Measurements from ENCODE around the gene ANKRD40CL.

Gene ANKRD40CL

DNA sequence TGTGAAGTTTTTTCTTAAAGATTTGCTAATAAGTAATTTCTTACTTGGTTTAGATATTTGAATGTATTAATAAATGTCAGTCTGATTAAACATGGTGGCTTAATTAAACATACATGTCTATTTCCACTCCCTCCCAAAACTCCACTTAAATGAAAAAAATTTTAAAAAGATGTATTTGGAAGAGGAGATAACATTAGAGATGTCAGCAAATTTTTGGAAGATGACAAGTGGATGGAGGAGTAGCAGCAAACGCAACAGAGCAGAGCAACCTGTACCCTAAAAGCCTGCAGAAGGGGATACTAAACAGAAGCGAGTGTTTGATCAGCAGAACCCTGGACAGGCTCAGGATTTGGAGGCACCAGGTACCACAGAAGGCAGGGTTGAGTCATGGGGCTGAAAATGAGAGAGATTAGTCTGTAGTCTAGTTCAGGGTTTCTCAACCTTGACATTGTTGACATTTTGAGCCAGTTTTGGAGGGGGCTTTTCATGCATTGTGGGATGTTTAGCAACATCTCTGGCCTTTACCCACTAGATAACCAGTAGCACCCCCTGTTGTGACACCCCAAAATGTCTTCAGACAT lies 30.1 kb downstream of the ANKRD40CL start:
- Histone ChIP-seq H2AFZ (ENCODE audit: low read depth) (no peak overlapping the region), H3K4me1 (ENCODE audit: low read depth, poor library complexity, severe bottlenecking) (peaks cover 54% of the 10 kb centered on the region), H3K79me2 (ENCODE audit: insufficient read depth, low read depth) (peaks cover 88% of the 10 kb centered on the region), H3K4me2 (no peak overlapping the region), H3K9ac (no peak overlapping the region), H3K4me3 (IDR thresholded peaks at IDR 0.05; ENCODE audit: insufficient read depth, low read depth, low read length) (no peak overlapping the region), H3K27ac (peak overlapping the region; percentile 9; the same call in 1 of the 2 replicates), H4K20me1 (ENCODE audit: insufficient read depth) (peaks cover 29% of the 10 kb centered on the region), H3K27me3 (ENCODE audit: insufficient read depth, low read depth) (no peaks in the 10 kb centered on the region), H3K36me3 (ENCODE audit: insufficient read depth) (peaks cover 22% of the 10 kb centered on the region; the same call in 1 of the 2 replicates)
- TF ChIP-seq, protein P1, sequence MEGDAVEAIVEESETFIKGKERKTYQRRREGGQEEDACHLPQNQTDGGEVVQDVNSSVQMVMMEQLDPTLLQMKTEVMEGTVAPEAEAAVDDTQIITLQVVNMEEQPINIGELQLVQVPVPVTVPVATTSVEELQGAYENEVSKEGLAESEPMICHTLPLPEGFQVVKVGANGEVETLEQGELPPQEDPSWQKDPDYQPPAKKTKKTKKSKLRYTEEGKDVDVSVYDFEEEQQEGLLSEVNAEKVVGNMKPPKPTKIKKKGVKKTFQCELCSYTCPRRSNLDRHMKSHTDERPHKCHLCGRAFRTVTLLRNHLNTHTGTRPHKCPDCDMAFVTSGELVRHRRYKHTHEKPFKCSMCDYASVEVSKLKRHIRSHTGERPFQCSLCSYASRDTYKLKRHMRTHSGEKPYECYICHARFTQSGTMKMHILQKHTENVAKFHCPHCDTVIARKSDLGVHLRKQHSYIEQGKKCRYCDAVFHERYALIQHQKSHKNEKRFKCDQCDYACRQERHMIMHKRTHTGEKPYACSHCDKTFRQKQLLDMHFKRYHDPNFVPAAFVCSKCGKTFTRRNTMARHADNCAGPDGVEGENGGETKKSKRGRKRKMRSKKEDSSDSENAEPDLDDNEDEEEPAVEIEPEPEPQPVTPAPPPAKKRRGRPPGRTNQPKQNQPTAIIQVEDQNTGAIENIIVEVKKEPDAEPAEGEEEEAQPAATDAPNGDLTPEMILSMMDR (conservative IDR thresholded peaks at IDR 0.05; ENCODE audit: low read depth, low read length), result no peak

DNA sequence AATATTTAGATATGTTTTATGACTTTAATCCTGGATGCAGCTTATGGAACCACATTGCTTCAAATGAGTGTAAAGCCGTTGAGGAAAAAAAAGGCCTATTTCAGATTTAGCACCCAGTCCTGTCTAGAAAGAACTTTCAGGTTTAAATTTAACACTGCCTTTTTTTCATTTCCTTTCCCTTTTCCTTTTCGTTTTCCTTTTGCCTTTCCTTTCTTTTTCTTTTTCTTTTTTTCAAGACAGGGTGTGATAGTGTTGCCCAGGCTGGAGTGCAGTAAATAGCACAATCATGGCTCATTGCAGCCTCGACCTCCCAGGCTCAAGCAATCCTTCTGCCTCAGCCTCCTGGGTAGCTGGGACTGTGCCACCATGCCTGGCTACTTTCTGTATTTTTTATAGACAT lies 32.0 kb downstream of the ANKRD40CL start:
- no peak overlapping the region for H3K4me2 ChIP-seq
- H3K36me3 ChIP-seq (ENCODE audit: insufficient read depth), result peaks cover 16% of the 10 kb centered on the region; the same call in 1 of the 2 replicates
- no peaks in the 10 kb centered on the region for H3K27me3 ChIP-seq (ENCODE audit: insufficient read depth, low read depth)
- peaks cover 58% of the 10 kb centered on the region for H3K4me1 ChIP-seq (ENCODE audit: low read depth, poor library complexity, severe bottlenecking)
- H4K20me1 ChIP-seq (ENCODE audit: insufficient read depth), result peaks cover 43% of the 10 kb centered on the region
- H3K9ac ChIP-seq, result no peak overlapping the region
- no peak overlapping the region for H2AFZ ChIP-seq (ENCODE audit: low read depth)
- H3K79me2 ChIP-seq (ENCODE audit: insufficient read depth, low read depth), result peaks cover 100% of the 10 kb centered on the region
- no peak overlapping the region for H3K4me3 ChIP-seq (IDR thresholded peaks at IDR 0.05; ENCODE audit: insufficient read depth, low read depth, low read length)
- TF ChIP-seq, protein P1 (conservative IDR thresholded peaks at IDR 0.05; ENCODE audit: low read depth, low read length), result no peak
- no peak overlapping the region for H3K27ac ChIP-seq

DNA sequence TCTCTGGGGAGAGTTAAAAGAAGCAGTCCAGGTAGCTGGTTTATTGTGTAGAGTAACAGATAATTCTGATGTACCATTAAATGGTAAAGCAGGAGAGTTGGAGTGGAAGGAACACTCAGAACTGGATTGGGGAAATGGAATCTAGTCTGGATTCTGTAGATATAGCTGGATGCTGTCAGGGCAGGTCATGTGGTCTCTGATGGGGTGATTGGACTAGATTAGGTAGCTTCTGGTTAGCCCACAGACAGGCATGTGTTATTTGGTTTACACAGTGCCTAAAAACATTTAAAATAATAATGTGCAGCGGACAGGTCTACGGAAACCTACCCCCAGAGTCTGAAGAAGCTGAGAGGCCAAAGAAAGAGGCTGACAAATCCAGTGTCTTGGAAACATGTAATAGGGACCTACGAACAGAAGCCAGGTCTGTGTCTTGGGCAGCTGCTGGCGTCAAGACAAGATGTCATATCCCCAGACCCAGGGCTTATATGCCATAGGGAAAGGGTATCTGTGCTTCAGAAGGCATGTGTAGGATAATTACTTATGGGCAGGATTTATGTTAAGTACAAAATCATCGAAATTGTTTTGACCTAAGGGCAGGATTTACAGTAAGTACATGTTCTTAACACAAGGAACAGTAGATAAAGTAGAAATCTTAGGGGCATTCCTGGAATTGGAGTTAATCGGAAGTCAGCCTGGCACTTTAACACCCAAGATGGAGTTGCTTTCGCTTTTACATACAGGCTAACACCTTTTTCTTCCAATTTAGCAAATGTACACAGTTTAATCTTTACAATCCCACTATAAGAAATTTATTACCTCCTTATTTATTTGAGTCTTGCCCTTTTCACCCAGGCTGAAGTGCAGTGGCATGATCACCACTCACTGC lies 35.5 kb downstream of the ANKRD40CL start:
- Histone ChIP-seq H3K4me1 (ENCODE audit: low read depth, poor library complexity, severe bottlenecking) (peaks cover 41% of the 10 kb centered on the region), H3K36me3 (ENCODE audit: insufficient read depth) (peaks cover 5% of the 10 kb centered on the region; the same call in 1 of the 2 replicates), H3K79me2 (ENCODE audit: insufficient read depth, low read depth) (peaks cover 100% of the 10 kb centered on the region), H3K27ac (no peak overlapping the region), H3K4me2 (no peak overlapping the region), H3K9ac (no peak overlapping the region), H4K20me1 (ENCODE audit: insufficient read depth) (peaks cover 67% of the 10 kb centered on the region), H3K27me3 (ENCODE audit: insufficient read depth, low read depth) (no peaks in the 10 kb centered on the region), H2AFZ (ENCODE audit: low read depth) (no peak overlapping the region), H3K4me3 (IDR thresholded peaks at IDR 0.05; ENCODE audit: insufficient read depth, low read depth, low read length) (no peak overlapping the region)
- TF ChIP-seq, protein P1 (conservative IDR thresholded peaks at IDR 0.05; ENCODE audit: low read depth, low read length), result no peak

DNA sequence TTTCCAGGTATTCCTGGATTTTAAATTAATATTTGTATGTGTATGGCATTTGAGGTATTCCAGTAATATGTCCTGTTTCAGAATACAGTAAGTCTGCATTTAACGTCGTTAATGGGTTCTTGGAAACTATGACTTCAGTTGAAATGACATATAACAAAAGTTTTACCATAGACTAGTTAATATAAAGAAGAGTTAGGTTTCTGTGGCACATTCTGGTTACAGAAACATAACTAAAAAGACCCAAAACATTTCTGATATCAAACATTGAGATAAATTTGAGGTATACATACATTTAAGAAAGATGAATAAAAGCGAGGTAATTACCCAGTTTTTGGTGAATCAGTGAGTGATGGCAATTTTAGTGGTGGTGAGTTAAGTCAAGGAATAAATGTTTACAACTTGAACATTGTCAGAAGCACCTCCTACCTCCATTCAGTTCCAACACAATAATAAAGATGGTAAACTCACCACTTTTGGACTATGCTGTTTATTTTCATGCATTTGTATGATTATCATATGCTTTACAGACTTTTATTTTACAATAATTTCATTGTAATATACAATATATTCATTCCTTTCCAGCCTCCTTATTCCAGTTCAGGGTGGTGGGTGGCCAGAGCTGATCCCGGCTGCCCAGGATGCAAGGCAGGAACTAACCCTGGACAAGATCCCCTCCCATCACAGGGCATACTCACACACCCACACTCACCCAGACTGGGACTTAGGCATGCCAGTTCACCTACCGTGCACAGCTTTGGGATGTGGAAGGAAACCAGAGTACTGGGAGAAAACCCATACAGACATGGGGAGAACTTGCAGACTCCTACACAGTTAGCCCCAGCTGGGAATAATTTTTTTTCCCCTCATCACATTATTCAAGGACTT lies 38.2 kb downstream of the ANKRD40CL start:
- H3K79me2 ChIP-seq (ENCODE audit: insufficient read depth, low read depth), result peaks cover 100% of the 10 kb centered on the region
- no peak overlapping the region for H3K27ac ChIP-seq
- peaks cover 28% of the 10 kb centered on the region for H3K4me1 ChIP-seq (ENCODE audit: low read depth, poor library complexity, severe bottlenecking)
- H2AFZ ChIP-seq (ENCODE audit: low read depth), result no peak overlapping the region
- H4K20me1 ChIP-seq (ENCODE audit: insufficient read depth), result peaks cover 72% of the 10 kb centered on the region
- H3K27me3 ChIP-seq (ENCODE audit: insufficient read depth, low read depth), result no peaks in the 10 kb centered on the region
- no peak overlapping the region for H3K4me3 ChIP-seq (IDR thresholded peaks at IDR 0.05; ENCODE audit: insufficient read depth, low read depth, low read length)
- H3K9ac ChIP-seq, result no peak overlapping the region
- H3K36me3 ChIP-seq (ENCODE audit: insufficient read depth), result peaks cover under 1% of the 10 kb centered on the region; the same call in 1 of the 2 replicates
- TF ChIP-seq, protein P1 (conservative IDR thresholded peaks at IDR 0.05; ENCODE audit: low read depth, low read length), result no peak
- no peak overlapping the region for H3K4me2 ChIP-seq
